HG03442 (cell line): ENCODE results near the gene ELMOD3.
"Not testable (repeated sequence)": the region's sequence is repeated elsewhere in the genome, so short reads cannot be mapped to it uniquely, and the experiment has no call there.

Source experiments
- ATAC-seq: cut with Tn5 transposase; IDR thresholded peaks from one replicate; pipeline ENCODE4 v1.9.1; 2021; ENCODE audit warnings: mild to moderate bottlenecking, moderate library complexity; ENCODE audit not compliant: unreplicated experiment

The ELMOD3 gene

DNA sequence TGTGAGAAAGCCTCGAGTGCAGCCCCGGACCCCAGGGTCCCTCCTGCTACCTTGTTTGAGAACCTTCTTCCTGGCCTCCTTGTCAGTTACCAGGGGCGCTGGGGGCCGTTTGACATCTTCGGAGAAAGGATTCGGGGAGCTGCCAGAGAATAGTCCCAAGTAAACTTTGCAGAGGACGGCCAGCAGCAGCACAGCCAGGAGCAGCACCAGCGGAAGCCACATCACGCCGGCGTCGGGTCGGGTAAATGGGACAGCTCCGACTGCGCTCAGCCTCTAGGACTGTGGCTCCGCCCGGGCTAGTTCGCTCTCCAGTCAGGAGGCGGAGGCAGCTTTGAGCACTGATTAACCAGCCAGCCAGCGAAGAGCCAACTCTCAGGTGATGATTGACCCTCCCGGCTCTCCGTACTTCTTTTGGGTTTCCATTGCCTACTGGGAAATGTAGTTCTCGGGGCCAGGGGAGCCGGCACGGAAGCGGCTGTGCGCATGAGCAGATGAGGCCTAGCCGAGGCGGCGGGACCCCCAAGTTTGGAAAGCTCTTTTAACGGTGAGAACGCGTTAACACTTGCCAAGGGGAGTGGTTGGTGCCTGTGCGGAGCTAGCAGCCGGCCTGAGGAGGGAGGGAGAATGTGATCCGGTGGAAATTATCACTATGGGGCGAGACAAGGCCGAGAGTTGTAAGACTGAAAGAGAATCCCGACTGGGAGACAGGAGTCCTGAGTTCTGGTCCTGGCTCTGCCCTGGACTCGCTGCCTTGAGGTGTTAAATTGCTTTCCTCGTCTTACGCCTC is at the start of gene ELMOD3, which contains the start of gene RETSAT:
Gene ELMOD3, plus strand, starts transcription at position 484 of the 787 bp plus-strand sequence. CDS start 2,430 bp downstream, outside the sequence.
Gene RETSAT, minus strand, starts transcription at position 243 of the 787 bp plus-strand sequence. Its CDS starts 21 bp downstream, at position 222.
- peak; percentile 97 for ATAC-seq

- ATAC-seq = no peak
These were observed 47.1 kb upstream of the ELMOD3 start for GRCh38 chr2:85307527-85307897.

- ATAC-seq = no peak
These were observed 46.4 kb upstream of the ELMOD3 start for GRCh38 chr2:85308201-85308600.

DNA sequence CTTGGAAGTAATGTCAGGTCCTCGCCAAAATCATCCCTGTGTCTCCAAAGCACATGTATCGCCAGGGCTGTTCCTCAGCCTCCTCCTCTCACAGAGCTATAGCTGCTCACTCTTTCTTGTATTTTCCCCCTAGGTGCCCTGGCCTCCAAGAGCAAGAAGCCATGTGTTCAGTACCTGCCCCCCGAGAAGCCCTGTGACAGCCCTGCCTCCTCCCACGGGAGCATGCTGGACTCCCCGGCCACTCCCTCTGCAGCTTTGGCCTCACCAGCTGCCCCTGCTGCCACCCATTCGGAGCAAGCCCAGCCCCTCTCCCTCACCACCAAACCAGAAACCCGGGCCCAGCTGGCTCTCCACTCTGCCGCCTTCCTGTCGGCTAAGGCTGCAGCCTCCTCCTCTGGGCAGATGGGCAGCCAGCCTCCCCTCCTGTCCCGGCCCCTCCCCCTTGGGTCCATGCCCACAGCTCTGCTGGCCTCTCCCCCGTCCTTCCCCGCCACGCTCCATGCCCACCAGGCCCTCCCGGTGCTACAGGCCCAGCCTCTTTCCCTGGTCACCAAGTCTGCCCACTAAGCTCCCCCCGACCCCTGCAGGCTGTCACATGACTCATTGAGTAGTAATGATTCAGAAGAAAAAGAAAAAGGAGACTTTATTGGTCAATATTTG is 45.5 kb upstream of the ELMOD3 start:
- ATAC-seq = no peak

DNA sequence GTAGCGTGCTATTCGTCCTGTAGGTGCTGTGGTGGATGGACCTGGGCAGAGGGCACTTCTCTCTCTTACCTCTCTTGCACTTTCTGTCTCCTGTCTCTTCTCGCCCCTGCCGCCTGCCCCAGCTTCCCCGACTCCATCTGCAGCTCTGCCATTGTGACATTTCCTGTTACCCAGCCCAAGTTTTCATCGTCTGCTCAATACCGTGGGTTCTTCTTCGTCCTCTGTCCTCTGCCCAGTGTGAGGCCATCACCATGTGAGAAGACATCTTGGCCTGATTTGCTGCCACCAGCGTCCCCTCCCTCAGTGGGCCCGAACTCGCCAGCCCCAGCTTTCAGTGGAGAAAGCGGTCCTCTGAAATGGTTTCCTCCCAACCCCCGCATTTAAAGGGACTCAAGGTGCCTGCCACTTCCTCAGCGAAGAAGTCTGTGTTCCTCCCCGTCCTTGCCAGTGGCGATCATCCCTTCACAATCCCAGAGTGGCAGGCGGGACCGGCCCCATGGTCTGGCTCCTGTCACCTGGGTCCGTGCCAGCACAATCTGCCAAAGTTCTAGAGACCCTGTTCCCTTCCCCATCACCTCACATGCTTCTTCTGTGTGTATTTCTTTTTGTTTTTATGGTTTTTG is 44.8 kb upstream of the ELMOD3 start:
- ATAC-seq = no peak

GRCh38 chr2:85310330-85310729 is 44.2 kb upstream of the ELMOD3 start:
- ATAC-seq = no peak

DNA sequence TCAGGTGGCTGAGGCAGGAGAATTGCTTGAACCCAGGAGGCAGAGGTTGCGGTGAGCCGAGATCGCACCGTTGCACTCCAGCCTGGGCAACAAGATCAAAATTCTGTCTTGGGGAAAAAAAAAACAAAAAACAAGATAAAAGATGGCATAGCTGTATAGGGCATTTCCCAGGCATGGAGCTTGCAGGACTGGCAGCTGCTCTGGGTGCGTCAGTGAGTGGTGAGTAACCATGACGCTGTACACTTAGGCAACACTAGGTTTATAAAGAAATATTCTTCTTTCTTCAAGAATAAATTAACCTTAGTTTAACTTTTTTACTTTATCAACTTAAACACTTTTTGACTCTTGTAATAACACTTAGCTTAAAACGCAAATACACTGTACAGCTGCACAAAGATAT is 42.2 kb upstream of the ELMOD3 start:
- no peak for ATAC-seq

GRCh38 chr2:85314884-85315242 is 39.7 kb upstream of the ELMOD3 start:
- no peak for ATAC-seq

- not testable (repeated sequence) for ATAC-seq
These were observed 38.6 kb upstream of the ELMOD3 start for GRCh38 chr2:85315921-85316320.

DNA sequence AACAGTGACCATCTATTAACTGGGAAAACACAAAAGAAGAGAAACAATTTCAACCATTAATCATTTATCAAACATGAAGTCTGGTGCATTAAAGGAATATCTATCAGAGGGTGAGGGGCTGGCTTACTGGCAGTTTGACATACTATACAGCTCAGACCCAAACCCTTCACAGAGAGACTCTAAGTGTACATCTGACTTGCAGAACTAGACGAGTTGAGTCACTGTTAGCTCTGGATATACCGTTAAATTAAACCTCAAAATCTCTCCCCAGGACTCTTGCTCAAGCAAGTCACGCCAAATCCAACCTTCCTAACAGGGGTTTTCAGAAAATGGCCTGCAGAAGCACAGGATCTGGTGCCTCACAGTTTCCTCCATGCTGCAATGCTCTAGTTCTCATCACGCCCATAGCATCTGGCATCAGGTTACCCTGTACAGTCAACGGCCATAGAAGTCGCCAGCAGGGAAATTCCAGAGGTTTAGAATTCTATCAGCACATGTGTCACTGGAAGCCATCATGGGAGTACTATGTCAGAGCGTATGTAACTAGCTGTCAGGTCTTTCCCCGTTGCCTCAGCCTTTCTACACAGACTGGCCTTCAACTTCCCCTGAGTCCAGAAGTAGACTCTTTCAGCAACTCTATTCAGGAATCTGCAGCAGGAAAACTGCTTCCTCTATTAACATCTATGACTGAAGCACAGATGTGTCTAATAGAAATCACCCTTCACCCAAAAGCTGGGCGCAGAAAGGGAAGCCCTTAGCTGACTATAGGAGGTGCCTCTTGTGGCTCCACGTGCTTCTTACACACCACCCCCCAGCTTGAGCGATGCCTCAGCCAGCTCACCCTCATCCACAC is 36.1 kb upstream of the ELMOD3 start:
- ATAC-seq = peak; percentile 75

- no peak for ATAC-seq
These were observed 34.8 kb upstream of the ELMOD3 start for GRCh38 chr2:85319796-85320195.

- no peak for ATAC-seq
These were observed 31.1 kb upstream of the ELMOD3 start for GRCh38 chr2:85323351-85323987.

DNA sequence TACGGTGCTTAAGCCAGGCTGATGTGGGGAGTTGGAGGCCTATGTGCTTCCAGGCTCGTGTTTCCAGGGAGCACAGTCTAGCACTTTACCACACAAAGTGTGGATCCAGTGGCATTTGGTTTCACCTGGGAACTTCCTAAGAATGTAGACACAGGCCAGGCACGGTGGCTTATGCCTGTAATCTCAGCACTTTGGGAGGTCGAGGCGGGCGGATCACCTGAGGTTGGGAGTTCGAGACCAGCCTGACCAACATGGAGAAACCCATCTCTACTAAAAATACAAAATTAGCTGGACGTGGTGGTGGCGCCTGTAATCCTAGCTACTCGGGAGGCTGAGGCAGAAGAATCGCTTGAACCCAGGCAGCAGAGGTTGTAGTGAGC is 30.6 kb upstream of the ELMOD3 start:
- not testable (repeated sequence) for ATAC-seq

DNA sequence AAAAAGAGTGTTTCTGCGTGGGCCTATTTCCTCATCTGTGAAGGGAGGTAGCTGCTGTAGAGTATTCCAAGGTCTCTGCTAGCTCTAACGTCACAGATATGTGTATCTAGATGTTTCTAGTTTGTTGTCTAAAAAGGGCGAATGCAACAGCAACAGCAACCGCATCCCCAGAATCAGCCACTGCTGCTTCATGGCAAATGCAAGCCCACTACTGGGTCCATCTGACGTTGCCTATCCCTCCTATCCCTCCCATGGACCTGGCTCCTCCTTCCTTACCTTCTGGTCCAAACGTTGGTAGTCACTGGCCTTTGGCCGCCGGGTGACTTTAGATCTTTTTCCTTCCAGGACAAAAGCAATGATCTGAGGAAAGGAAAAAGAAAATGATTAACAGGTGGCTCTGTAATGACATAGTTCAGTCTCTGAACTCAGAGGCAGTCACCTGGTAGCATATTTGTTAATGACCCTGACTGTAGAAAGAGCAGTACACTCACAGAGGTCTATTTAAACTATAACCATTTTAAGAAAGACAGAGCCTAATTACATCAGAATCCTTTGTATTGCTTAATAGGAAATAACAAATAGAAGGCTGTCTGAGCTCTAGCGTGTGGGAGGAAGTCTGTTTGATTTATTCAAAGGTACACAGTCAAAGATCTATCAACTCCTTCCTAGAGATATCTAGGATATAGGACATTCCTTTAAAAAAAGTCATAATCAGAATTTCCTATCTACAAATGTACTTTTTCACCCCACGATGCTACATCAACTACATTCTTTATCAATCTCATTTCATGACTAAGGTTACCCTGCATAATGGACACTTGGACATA is 29.7 kb upstream of the ELMOD3 start:
- no peak for ATAC-seq

GRCh38 chr2:85325466-85325811 is 29.1 kb upstream of the ELMOD3 start:
- no peak for ATAC-seq

DNA sequence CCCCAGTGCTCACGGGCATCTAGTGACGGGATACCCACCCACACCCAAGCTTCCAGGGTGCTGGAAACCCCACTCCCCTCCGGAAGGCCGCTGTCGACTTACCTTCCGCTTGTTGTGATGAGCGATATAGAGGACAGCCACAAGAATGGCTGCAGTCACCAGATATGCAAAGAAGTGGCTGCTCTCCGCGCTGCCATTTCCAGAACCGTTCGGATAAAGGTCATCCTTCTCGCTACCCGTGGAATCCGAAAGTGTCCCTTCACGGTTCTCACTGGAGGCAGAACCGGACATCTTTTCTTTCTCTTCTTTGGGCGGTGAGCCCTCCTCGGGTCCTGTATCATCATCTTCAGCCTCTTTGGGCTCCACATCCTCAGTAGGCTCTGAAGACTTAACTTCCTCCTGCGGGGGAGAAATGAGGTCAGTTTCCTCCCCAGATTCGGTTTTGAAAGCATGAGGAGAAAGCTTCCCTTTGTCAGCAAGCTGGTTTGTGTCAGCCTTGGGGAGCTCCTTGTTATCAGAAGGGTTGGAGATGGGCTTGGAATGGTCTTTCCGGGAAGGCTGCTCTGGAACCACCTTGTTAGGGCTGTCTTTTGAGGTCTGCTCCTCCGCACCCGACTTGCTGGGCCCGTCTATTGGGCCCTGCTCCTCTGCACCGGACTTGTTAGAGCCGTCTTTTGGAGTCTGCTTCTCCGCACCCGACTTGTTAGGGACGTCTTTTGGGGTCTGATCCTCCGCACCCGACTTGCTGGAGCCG is 28.0 kb upstream of the ELMOD3 start:
- ATAC-seq = peak; percentile 30

- no peak for ATAC-seq
These were observed 27.3 kb upstream of the ELMOD3 start for GRCh38 chr2:85327160-85327821.

- ATAC-seq = peak; percentile 81
These were observed 26.5 kb upstream of the ELMOD3 start, which contains the start of gene TGOLN2 for GRCh38 chr2:85327822-85328617. Gene TGOLN2 (minus strand): TSS chr2:85327989. CDS start chr2:85327962, 27 bp downstream.
